Posterior cingulate gyrus (tissue), 11 donors: Measurements from ENCODE around the gene HOXD10.

Experiments
- DNase-seq, 10 donors: peaks; one replicate each; pipeline versions ENCODE4 v3.0.0 to v3.0.0-alpha.2; 2020 to 2021; ENCODE audit warnings: mixed read lengths in 3 of 10
- intact Hi-C: fragments of 100-400 bp; cut with DNase I; formaldehyde crosslinking; loops from one replicate; pipeline ENCODE4 v1.15.1; 2023

The HOXD10 gene

GRCh38 chr2:176093898-176094249 is 22.7 kb upstream of the HOXD10 start:
- intact Hi-C loops: no loop called here
- no peak for DNase-seq

- DNase-seq: no peak
These were observed 22.2 kb upstream of the HOXD10 start for GRCh38 chr2:176094349-176094748.

GRCh38 chr2:176095421-176095820 is 21.2 kb upstream of the HOXD10 start:
- intact Hi-C loops: no loop called here
- DNase-seq: no peak

More at GRCh38 chr2:176094349-176094748, 22.2 kb upstream of the HOXD10 start:
- intact Hi-C loops: no loop called here

- intact Hi-C loops: no loop called here
- DNase-seq: no peak
These were observed 20.2 kb upstream of the HOXD10 start for GRCh38 chr2:176096243-176096985.

- DNase-seq: peak in 8 of 10 donors; percentile 34 to 93 (median 51)
- intact Hi-C loops: no loop called here
These were observed 19.4 kb upstream of the HOXD10 start for GRCh38 chr2:176096986-176097819.

GRCh38 chr2:176097820-176098365 is 18.7 kb upstream of the HOXD10 start:
- DNase-seq: peak in 1 of 10 donors; percentile 22
- intact Hi-C loops: no loop called here

- DNase-seq: peak in 2 of 10 donors; percentile 81 to 83
- intact Hi-C loops: no loop called here
These were observed 18.0 kb upstream of the HOXD10 start for GRCh38 chr2:176098366-176099158.

GRCh38 chr2:176099159-176099727 is 17.3 kb upstream of the HOXD10 start:
- intact Hi-C loops: no loop called here
- peak in 1 of 10 donors; percentile 24 for DNase-seq

- DNase-seq: peak in 1 of 10 donors; percentile 77
- intact Hi-C loops: no loop called here
These were observed 16.6 kb upstream of the HOXD10 start, which contains the start of gene HOXD12 for GRCh38 chr2:176099728-176100546. Gene HOXD12, plus strand, starts transcription at chr2:176099795. Its CDS starts 7 bp downstream, at chr2:176099802.

GRCh38 chr2:176100547-176101140 is 15.9 kb upstream of the HOXD10 start:
- intact Hi-C loops: no loop called here
- DNase-seq: peak in 1 of 10 donors; percentile 22

GRCh38 chr2:176101216-176101830 is 15.3 kb upstream of the HOXD10 start:
- DNase-seq: peak in 1 of 10 donors; percentile 28
- intact Hi-C loops: no loop called here

- peak in 1 of 10 donors; percentile 40 for DNase-seq
These were observed 14.7 kb upstream of the HOXD10 start for GRCh38 chr2:176101842-176102241.

GRCh38 chr2:176102309-176102866 is 14.2 kb upstream of the HOXD10 start:
- no peak for DNase-seq
- intact Hi-C loops: no loop called here

More at GRCh38 chr2:176101842-176102241, 14.7 kb upstream of the HOXD10 start:
- intact Hi-C loops: no loop called here

GRCh38 chr2:176103194-176103593 is 13.4 kb upstream of the HOXD10 start:
- DNase-seq: no peak
- intact Hi-C loops: no loop called here

- intact Hi-C loops: no loop called here
- peak in 1 of 10 donors; percentile 49 for DNase-seq
These were observed 12.7 kb upstream of the HOXD10 start for GRCh38 chr2:176103742-176104315.

- DNase-seq: peak in 1 of 10 donors; percentile 49
- intact Hi-C loops: no loop called here
These were observed 12.1 kb upstream of the HOXD10 start for GRCh38 chr2:176104316-176105077.
